Measurements from ENCODE around the gene ELP1. TPM values are rescaled to one million over a fixed set of nuclear protein-coding genes. Genes with fewer than 3 reads are reported as not detected.
"Not testable (repeated sequence)": the region's sequence is repeated elsewhere in the genome, so short reads cannot be mapped to it uniquely, and the experiment has no call there.

ELP1 gene
- polyA plus RNA-seq, 3 donors: 41.6 to 50.8 (median 44.8) TPM

GRCh38 chr9:108842610-108843295 lies 91.2 kb downstream of the ELP1 start:
- no peak for DNase-seq (ENCODE audit: extremely low read depth in 1 of 11, low read depth in 9 of 11, low spot score in 4 of 11)

- DNase-seq (ENCODE audit: extremely low read depth in 1 of 11, low read depth in 9 of 11, low spot score in 4 of 11): not testable (repeated sequence)
Observed at GRCh38 chr9:108839561-108839960, 94.4 kb downstream of the ELP1 start.

GRCh38 chr9:108838017-108838416 lies 95.9 kb downstream of the ELP1 start:
- no peak for DNase-seq (ENCODE audit: extremely low read depth in 1 of 11, low read depth in 9 of 11, low spot score in 4 of 11)

DNA sequence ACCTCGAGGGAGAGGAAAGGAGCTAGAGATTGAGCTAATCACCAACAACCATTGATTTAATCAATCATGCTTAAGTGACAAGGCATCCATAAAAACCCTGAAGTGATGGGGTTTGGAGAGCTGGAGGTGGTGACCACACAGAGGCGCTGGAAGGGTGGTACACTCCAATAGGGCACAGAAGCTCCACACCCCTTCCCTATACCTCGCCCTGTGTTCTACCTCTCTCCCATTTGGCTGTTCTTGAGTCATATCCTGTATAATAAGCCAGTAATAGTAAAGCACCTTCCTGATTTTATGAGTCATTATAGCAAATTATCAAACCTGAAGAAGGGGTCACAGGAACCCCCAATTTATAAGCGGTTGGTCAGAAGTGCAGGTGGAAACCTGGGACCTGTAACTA lies 96.4 kb downstream of the ELP1 start:
- no peak for DNase-seq (ENCODE audit: extremely low read depth in 1 of 11, low read depth in 9 of 11, low spot score in 4 of 11)

GRCh38 chr9:108836781-108837180 lies 97.1 kb downstream of the ELP1 start:
- DNase-seq (ENCODE audit: extremely low read depth in 1 of 11, low read depth in 9 of 11, low spot score in 4 of 11): no peak

DNA sequence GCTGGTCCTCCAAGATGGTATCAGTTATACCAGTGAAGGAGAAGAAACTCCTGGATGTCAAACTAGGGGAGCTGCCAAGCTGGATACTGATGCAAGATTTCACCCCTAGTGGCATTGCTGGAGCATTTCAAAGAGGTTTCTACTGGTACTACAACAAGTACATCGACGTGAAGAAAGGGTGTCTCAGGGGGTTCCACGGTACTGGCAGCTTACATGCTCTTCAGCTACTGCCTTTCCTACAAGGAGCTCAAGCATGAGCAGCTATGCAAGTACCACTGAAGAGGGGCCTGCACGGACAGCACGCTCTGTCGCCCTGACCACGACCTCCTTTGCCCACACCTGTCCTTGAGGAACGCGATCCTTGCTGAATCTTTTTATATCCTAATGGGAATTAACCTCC lies 97.6 kb downstream of the ELP1 start:
- no peak for DNase-seq (ENCODE audit: extremely low read depth in 1 of 11, low read depth in 9 of 11, low spot score in 4 of 11)

DNA sequence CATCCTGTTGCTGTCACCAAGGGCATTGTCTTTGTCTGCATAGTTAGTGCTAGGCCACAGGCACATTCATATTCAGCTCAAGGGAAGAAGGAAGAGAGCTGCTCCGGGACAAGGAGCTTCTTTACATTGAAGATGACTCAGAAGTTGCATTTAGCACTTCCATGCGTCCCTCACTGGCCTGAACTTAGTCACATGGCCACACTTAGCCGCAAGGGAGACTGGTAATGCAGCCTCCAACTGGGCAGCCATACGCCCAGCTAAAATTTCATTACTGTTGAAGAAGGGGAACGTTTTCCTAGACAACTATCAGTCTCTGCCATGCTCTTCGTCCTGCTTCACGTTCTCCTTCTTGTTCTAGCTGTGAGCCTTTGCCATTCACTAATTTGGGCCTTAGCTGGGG lies 98.1 kb downstream of the ELP1 start:
- DNase-seq (ENCODE audit: extremely low read depth in 1 of 11, low read depth in 9 of 11, low spot score in 4 of 11): no peak

GRCh38 chr9:108834959-108835665 lies 98.8 kb downstream of the ELP1 start:
- DNase-seq (ENCODE audit: extremely low read depth in 1 of 11, low read depth in 9 of 11, low spot score in 4 of 11): no peak

DNA sequence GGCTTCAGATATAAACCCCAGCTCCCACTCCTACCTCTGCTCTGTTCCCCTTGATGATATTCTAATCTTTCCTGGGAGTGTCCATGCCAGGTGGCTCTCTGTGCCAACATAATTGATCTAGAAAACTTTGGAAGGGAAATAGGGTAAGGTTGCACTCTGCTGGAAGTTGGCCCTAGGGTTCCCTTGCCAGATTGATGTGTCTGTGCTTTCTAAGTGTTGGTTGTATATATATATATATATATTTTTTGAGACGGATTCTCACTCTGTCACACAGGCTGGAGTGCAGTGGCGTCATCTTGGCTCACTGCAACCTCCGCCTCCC lies 101.8 kb downstream of the ELP1 start:
- DNase-seq (ENCODE audit: extremely low read depth in 1 of 11, low read depth in 9 of 11, low spot score in 4 of 11): no peak

GRCh38 chr9:108831496-108832178 lies 102.3 kb downstream of the ELP1 start:
- DNase-seq (ENCODE audit: extremely low read depth in 1 of 11, low read depth in 9 of 11, low spot score in 4 of 11): no peak

DNA sequence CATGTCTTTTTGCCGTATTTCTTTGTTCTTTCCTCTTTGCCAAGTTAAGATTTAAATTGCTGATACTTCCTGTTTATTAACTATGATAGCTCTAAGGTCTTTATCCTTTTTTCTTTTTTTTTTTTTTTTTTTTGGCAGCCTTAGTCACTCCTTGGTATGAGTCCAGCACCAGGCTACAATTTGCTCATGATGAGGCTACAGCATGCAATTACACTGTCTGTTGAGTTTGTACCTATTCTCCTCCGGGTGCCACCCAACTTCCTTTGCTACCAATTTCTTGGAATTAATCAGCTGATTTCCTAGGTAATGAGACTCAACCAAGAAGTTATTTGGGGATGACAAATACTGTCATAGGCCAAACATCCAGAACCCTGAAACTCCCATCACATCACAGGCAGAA lies 103.7 kb downstream of the ELP1 start:
- no peak for DNase-seq (ENCODE audit: extremely low read depth in 1 of 11, low read depth in 9 of 11, low spot score in 4 of 11)

- DNase-seq (ENCODE audit: extremely low read depth in 1 of 11, low read depth in 9 of 11, low spot score in 4 of 11): no peak
Observed at GRCh38 chr9:108823829-108824228, 110.1 kb downstream of the ELP1 start.

Other genes starting within 250 kb of the ELP1 start
- gene ACTL7B, start 78.1 kb downstream of the ELP1 start, polyA plus RNA-seq (ENCODE audit: insufficient read length in 3 of 3): not detected
- not detected for gene ACTL7A, start 71.9 kb downstream of the ELP1 start, polyA plus RNA-seq (ENCODE audit: insufficient read length in 3 of 3)
- gene ABITRAM, start 276 bp upstream of the ELP1 start, polyA plus RNA-seq (ENCODE audit: insufficient read length in 3 of 3): 10 to 100 TPM; 30.0 to 35.7 (median 35.5) TPM
- 10 to 100 TPM; 54.7 to 68.5 (median 63.8) TPM for gene CTNNAL1, start 79.4 kb upstream of the ELP1 start, polyA plus RNA-seq (ENCODE audit: insufficient read length in 3 of 3)
- gene TMEM245, start 185.8 kb upstream of the ELP1 start, polyA plus RNA-seq (ENCODE audit: insufficient read length in 3 of 3): 10 to 100 TPM; 57.1 to 88.9 (median 76.0) TPM
- 1 to 10 TPM; 2.9 to 3.7 (median 3.1) TPM for gene FRRS1L, start 233.1 kb upstream of the ELP1 start, polyA plus RNA-seq (ENCODE audit: insufficient read length in 3 of 3)

All from renal cortex interstitium (tissue), 11 donors.